HepG2 (cell line): ENCODE results near the gene DTX4. TPM values are rescaled to one million over a fixed set of nuclear protein-coding genes. Genes with fewer than 3 reads are reported as not detected.
A peak's percentile ranks its signal among the peaks of the same experiment; 100 is the strongest.

ENCODE experiments used
- CHCHD3 ChIP-seq: sonication (generic); formaldehyde crosslinking; IDR thresholded peaks from 2 replicates; pipeline ENCODE4 v1.8.0; 2022; ENCODE audit warnings: mild to moderate bottlenecking, missing genetic modification reagents, moderate library complexity
- CTCF ChIP-seq: sonication (generic); formaldehyde crosslinking; IDR thresholded peaks from 2 replicates; pipeline ENCODE4 v1.5.0; 2020; ENCODE audit warnings: mild to moderate bottlenecking, missing genetic modification reagents, moderate library complexity
- ERF ChIP-seq: IDR thresholded peaks from 2 replicates; pipeline ENCODE4 v1.6.1; 2018; ENCODE audit warnings: missing biosample characterization, missing genetic modification reagents
- ESRRA ChIP-seq: sonication (generic); formaldehyde crosslinking; IDR thresholded peaks from 2 replicates; pipeline ENCODE4 v1.5.1; 2020; ENCODE audit warnings: mild to moderate bottlenecking, low read depth, missing genetic modification reagents
- RAD21 ChIP-seq: fragments of 450-650 bp; formaldehyde crosslinking; IDR thresholded peaks from 2 replicates; pipeline ENCODE4 v1.5.0; 2020; ENCODE audit warnings: mild to moderate bottlenecking
- SMC3 ChIP-seq: IDR thresholded peaks from 2 replicates; pipeline ENCODE4 v1.6.1; 2011; ENCODE audit warnings: low read length, improper control_type of control experiment
- STAG1 ChIP-seq: sonication (generic); formaldehyde crosslinking; IDR thresholded peaks from 2 replicates; pipeline ENCODE4 v1.4.0; 2020; ENCODE audit warnings: missing genetic modification reagents
- ZBTB4 ChIP-seq: sonication (generic); formaldehyde crosslinking; IDR thresholded peaks from 2 replicates; pipeline ENCODE4 v1.4.0; 2020; ENCODE audit warnings: missing genetic modification reagents, mild to moderate bottlenecking, borderline replicate concordance
- ZBTB49 ChIP-seq: sonication (generic); formaldehyde crosslinking; IDR thresholded peaks from 2 replicates; pipeline ENCODE4 v1.4.0; 2020; ENCODE audit warnings: missing genetic modification reagents, borderline replicate concordance
- ZNF512B ChIP-seq: sonication (generic); formaldehyde crosslinking; IDR thresholded peaks from 2 replicates; pipeline ENCODE4 v1.5.1; 2020; ENCODE audit warnings: missing genetic modification reagents, mild to moderate bottlenecking, borderline replicate concordance
- ZNF670 ChIP-seq: sonication (generic); formaldehyde crosslinking; IDR thresholded peaks from 2 replicates; pipeline ENCODE4 v1.8.0; 2022; ENCODE audit warnings: mild to moderate bottlenecking, missing genetic modification reagents, borderline replicate concordance
- polyA plus RNA-seq, 8 experiments: library from polyadenylated mRNA; depleted of rRNA in 3 of 8; stranded (reverse) in 7 of 8; unstranded in 1 of 8; fragments of >200 nt; fragmentation: Illumina TruSeq in 4 of 8; extraction: Trizol in 4 of 8; gene quantifications; 2 replicates each; pipeline versions ENCODE4 v1.2.1 to v1.2.3, GENCODE V29; 2011 to 2016; ENCODE audit warnings: low read depth in 4 of 8, missing spikeins in 1 of 8, mixed read lengths in 1 of 8; ENCODE audit not compliant: insufficient read depth in 1 of 8
- total RNA-seq, 5 experiments: library from RNA; depleted of rRNA; stranded (reverse); fragments of >200 nt; fragmentation: Illumina TruSeq; extraction: Trizol; gene quantifications; 2 replicates each; pipeline ENCODE4 v1.2.3, GENCODE V29; 2016; ENCODE audit warnings: low read depth in 1 of 5

Gene DTX4
- total and polyA plus RNA-seq, 2 of the 13 experiments (the other 11 are each of a cell fraction or from before 2014, with no cell fraction given), result 0.67 to 5.6 TPM

- TF ChIP-seq ZNF512B (CRISPR knock-in tag) (no peak), ESRRA (CRISPR knock-in tag) (no peak), STAG1 (peak; percentile 35), ZNF670 (CRISPR knock-in tag) (no peak), ZBTB49 (no peak), CTCF (CRISPR knock-in tag) (peak; percentile 58), CHCHD3 (CRISPR knock-in tag) (no peak), SMC3 (peak; percentile 43), RAD21 (peak; percentile 34; the same call in 1 of the 2 replicates), ZBTB4 (CRISPR knock-in tag) (0 out of 2 replicates have a peak, but pooled peaks have one; percentile 18), ERF (CRISPR knock-in tag) (no peak)
Measured at GRCh38 chr11:59186130-59186594, 14.2 kb downstream of the DTX4 start (continued).
